ENCODE data around the gene NMNAT2.
A peak's percentile ranks its signal among the peaks of the same experiment; 100 is the strongest.

The NMNAT2 gene

GRCh38 chr1:183356534-183357182, 61.5 kb downstream of the NMNAT2 start:
- FAIRE-seq (no peak), DNase-seq (ENCODE audit: insufficient read length, low spot score) (no peak)
- TF ChIP-seq CTCF (IDR thresholded peaks at IDR 0.05; ENCODE audit: insufficient read depth, missing control alignments), result no peak

DNA sequence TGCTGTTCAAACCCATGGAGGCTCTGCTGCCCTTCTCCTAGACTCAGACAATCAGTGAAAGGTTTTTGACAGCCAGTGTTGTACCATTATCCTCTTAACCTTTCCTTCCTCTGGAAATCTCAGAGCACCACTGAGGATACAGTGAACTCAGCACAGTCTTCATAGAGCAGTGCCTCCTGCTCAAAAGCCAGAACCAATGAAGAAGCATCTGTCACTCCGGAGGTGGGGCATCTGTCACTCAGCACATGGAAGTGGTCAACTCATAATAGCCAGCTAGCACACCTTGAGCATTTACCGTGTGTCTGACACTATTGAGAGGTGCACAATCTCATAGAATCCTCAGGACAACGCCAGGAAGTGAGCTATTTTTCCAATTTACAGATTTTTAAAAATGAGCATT, 62.4 kb downstream of the NMNAT2 start:
- no peak for FAIRE-seq
- TF ChIP-seq CTCF (IDR thresholded peaks at IDR 0.05; ENCODE audit: insufficient read depth, missing control alignments), result no peak
- no peak for DNase-seq (ENCODE audit: insufficient read length, low spot score)

DNA sequence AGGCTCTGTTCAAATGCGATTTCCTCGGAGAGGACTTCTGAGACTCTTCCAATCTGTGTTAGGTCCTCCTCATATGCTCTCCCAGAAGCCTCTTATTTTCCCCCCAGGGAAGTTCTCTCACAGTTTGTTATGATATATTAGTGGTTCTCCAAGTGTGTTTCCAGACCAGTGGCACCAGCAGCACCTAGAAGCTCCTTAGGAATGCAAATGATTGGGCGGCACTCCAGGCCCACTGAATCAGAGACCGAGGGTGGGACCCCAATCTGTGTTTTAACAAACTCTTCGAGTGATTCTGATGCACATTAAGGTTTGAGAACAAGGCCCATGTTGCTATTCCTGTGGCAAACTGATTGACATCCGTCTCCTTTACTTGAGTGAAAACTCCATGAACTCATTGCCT, 63.0 kb downstream of the NMNAT2 start:
- FAIRE-seq (no peak), DNase-seq (ENCODE audit: insufficient read length, low spot score) (no peak)
- no peak for TF ChIP-seq CTCF (IDR thresholded peaks at IDR 0.05; ENCODE audit: insufficient read depth, missing control alignments)

- TF ChIP-seq CTCF (IDR thresholded peaks at IDR 0.05; ENCODE audit: insufficient read depth, missing control alignments), result no peak
- no peak for DNase-seq (ENCODE audit: insufficient read length, low spot score)
- no peak for FAIRE-seq
Measured at GRCh38 chr1:183353597-183353996, 64.6 kb downstream of the NMNAT2 start.

- no peak for DNase-seq (ENCODE audit: insufficient read length, low spot score)
- FAIRE-seq, result no peak
Measured at GRCh38 chr1:183349201-183349711, 68.9 kb downstream of the NMNAT2 start.

DNA sequence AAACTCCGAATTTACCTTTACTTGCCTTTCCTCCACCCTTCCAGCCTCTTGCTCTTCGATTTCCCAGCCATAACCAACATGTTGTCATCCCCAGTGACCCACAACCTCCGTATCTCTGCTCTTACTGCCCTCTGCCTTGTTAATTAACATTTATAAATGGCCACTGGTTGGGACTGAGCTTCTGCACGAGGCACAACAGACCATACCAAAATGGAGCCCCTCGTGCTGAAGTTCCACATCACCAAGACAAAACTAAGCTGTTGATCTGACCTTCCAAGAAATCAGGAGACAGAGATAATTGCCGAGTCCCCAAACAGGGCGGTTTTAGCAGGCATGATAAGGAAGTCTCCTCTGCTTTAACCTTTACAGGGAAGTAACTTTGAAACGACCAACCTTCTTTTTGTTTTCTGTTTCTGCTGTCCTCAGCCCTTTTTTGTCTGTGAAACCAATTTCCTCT, 71.9 kb downstream of the NMNAT2 start:
- FAIRE-seq (peak; percentile 11), DNase-seq (ENCODE audit: insufficient read length, low spot score) (no peak)
- TF ChIP-seq CTCF (IDR thresholded peaks at IDR 0.05; ENCODE audit: insufficient read depth, missing control alignments), result no peak

More at GRCh38 chr1:183349201-183349711, 68.9 kb downstream of the NMNAT2 start:
- TF ChIP-seq CTCF (IDR thresholded peaks at IDR 0.05; ENCODE audit: insufficient read depth, missing control alignments), result no peak

DNA sequence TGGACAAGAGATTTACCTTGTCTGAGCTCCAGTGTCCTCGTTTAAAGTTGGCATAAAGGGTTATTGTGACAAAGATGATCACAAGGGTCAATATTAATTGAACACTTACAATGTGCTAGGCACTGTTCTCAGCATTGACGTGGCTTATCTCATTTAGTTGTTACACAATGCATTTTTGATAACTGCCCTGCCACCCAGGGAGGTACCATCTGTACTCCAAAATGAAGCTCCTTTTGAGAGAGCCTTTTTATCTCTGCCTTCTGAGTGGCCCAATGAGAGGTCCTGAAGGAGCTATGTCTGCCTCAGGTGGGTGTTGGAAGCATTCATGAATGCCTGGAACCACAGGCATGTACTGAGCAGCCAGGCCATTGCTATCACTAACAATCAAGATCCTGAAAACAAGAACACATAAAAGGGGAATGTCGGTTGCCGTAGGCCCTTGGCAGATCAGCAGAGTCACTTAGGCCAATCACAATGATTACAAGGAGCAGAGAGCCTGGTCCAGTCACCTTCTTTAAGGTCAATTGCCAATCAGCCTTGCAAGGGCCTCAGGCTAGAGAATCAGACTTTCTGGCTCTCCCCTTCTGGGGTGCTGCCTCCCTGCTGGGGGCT, 78.5 kb downstream of the NMNAT2 start:
- FAIRE-seq (no peak), DNase-seq (ENCODE audit: insufficient read length, low spot score) (no peak)
- TF ChIP-seq CTCF (IDR thresholded peaks at IDR 0.05; ENCODE audit: insufficient read depth, missing control alignments), result no peak
